Frontal cortex (tissue), 4 donors: Measurements from ENCODE around the gene N4BP2. TPM values are rescaled to one million over a fixed set of nuclear protein-coding genes. Genes with fewer than 3 reads are reported as not detected.

Experiments
- DNase-seq, 2 donors: peaks; one replicate each; pipeline ENCODE4 v3.0.0; 2012; ENCODE audit warnings: low spot score in 2 of 2
- FAIRE-seq: peaks from 2 replicates; lab custom pipeline; 2012; peaks lifted over from hg19 to GRCh38; lab: Jason Lieb, UNC
- total RNA-seq: library from RNA; depleted of rRNA; stranded (reverse); fragments of >200 nt; gene quantifications from one replicate; pipeline ENCODE4 v1.2.3, GENCODE V29; 2014
- donor health status: control.
- donor health status: control.
- donor health status: control.

The N4BP2 gene
- total RNA-seq, 1 donor from 2014 or later: 77.5 TPM

- DNase-seq (no peak), FAIRE-seq (no peak)
These were observed 130.0 kb downstream of the N4BP2 start for GRCh38 chr4:40186665-40187014.

- no peak for DNase-seq
- no peak for FAIRE-seq
These were observed 130.8 kb downstream of the N4BP2 start for GRCh38 chr4:40187386-40187906.

- FAIRE-seq (no peak), DNase-seq (no peak)
These were observed 133.4 kb downstream of the N4BP2 start for GRCh38 chr4:40190019-40190418.

GRCh38 chr4:40190465-40190864 lies 133.8 kb downstream of the N4BP2 start:
- DNase-seq: no peak
- FAIRE-seq: no peak

DNA sequence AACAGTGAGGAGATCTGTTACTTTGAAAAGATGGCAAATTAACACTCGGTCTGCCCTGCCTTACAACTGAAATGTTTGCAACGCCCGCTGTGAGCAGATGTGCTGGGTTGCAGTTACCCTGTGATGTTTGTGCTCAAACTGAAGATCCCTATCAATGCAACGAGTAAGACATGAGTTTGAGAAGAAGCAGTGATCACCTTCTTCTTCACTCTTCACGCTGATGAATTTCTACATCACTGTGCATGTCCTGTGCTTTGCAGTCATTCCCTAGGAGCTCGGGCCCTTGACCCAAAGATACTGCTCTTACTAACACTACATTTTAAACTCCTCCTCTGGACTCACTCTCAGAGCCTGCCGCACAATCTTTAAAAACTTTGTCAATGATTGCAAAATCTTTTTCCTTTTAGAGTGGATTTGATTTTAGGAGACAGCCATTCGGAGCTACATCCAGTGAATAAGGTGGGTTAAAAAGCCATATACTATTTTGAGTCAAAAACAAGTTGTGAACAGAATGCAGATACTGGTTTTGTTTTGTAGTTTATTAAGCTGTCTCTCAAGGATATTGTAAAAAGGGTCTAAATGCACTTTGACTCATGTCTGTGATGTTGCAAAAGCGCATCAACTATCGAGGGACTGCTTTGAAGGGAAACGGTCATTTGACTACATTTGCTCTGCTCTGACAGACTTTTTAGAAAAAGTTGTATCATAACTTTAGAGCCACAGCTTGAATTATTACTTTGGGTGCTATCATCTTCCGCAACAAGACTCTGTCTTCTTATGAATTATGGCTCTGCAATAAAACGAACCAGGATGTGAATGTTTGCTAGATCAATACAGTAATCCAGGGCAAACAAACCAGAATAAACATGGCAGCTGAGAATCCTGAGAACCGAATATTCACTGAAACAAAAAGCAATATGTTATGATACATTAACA lies 134.5 kb downstream of the N4BP2 start:
- FAIRE-seq (no peak), DNase-seq (no peak)

DNA sequence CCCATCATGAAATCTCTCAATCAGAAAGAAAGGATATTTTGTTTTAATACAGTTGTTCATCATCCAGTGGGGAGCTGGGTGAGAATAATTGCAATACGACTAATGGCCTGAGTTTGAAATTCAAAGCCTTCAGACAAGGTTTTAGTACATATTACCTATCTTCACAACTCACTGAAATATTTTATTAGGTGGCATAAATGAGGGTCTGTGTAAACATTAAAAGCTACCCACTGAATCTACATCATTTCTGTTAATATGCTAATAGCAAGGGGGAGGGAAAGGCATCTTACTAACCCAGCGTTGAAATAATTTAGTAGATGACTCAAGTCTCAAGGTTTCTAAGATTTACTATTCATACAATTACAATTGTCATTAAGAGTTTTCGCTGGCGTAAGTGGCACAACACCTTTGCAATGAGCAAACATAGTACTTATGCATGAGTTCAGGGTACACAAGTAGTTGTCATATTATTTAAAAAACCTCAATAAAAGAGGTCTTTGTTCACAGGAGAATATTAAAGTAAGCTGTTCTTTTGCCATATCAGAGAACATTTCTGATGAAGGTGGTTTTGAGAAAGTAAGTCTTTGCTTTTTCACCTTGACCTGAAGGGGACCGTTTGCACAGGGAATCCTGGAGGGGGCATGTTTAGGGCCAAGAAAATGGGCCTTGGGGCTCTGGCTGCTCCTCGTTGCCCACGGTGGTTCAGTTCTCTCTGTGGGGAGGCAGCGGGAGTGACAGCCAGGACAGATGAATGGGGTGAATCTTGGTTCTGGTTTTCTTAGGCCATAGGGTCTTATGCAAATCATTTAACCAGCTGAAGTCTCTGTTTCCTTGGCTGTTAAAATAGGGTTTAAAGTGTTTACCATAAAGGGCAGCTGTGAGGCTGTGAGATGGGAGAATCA lies 135.7 kb downstream of the N4BP2 start:
- DNase-seq: no peak
- no peak for FAIRE-seq

- FAIRE-seq (no peak), DNase-seq (no peak)
These were observed 136.4 kb downstream of the N4BP2 start for GRCh38 chr4:40193016-40193571.

- FAIRE-seq: no peak
These were observed 136.9 kb downstream of the N4BP2 start for GRCh38 chr4:40193578-40193977.

DNA sequence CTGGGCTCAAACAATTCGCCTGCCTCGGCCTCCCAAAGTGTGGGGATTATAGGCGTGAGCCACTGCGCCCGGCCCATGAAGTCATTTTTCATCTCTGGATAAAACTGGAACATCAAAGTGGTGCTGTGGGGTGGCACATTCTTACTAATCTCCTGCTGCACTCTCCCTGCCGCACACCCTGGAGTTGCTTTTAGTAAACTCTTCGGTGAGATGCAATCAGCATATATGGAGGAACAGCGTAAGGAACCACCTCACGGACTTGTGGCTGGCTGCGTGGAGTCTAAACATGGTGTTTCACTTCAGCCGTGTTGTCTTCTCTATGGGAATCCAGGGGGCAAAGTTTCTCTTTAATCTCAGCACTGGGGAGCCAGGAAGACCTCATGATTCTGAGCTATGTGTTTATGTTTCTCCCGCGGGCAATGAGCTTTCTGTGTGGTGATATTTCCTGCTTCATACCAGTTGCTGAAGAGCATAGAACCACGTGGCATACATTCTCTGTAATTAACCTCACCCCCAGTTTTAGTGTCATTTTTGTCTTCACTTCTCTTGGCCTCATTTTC lies 138.0 kb downstream of the N4BP2 start:
- DNase-seq: no peak
- no peak for FAIRE-seq

More at GRCh38 chr4:40193578-40193977, 136.9 kb downstream of the N4BP2 start:
- DNase-seq: no peak

DNA sequence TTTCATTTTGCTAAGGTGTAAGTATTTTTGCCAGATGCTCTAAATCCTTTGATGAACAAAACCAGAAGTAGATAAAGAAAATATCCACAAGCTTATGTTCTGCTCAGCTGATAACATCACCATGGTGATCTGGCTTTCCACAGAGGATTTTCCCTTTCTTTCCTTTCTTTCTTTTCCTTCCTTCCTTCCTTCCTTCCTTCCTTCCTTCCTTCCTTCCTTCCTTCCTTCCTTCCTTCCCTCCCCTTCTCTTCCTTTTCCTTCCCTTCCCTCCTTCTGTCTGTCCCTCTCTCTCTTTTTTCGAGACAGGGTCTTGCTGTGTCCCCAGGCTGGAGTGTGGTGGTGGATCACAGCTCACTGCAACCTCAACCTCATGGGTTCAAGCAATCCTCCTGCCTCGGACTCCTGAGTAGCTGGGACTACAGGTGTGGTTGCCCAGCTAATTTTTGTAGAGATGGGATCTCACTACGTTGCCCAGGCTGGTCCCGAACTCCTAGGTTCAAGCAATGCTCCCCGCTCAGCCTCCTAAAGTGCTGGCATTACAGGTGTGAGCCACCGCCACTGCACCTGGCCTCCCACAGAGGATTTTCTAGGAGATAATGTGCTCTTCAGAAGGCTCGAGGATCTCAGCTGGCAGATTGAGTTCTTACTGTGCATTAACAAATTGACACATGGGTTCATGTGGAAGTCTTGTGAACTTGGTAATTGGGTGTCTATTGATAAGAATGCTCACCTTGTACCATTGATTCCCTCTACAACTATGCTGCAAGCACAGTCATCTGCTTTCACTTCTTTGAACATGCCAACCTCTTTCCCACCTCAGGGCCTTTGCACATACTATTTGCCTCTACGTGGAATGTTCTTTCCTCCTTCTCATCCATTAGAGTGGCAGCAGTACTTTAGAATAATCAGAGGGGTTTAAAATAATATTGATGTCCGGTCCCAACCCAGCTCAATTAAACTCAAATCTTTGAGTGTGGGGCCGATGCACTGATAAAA lies 138.8 kb downstream of the N4BP2 start:
- DNase-seq: no peak
- no peak for FAIRE-seq

GRCh38 chr4:40196272-40196671 lies 139.6 kb downstream of the N4BP2 start:
- no peak for DNase-seq
- no peak for FAIRE-seq

GRCh38 chr4:40196724-40197281 lies 140.2 kb downstream of the N4BP2 start, which contains the start of gene RHOH:
TSS of gene RHOH (plus strand) at chr4:40197031. CDS start at chr4:40243387, 46,356 bp downstream.
- no peak for FAIRE-seq
- no peak for DNase-seq

GRCh38 chr4:40197879-40198689 lies 141.4 kb downstream of the N4BP2 start:
- DNase-seq: no peak
- FAIRE-seq: no peak

DNA sequence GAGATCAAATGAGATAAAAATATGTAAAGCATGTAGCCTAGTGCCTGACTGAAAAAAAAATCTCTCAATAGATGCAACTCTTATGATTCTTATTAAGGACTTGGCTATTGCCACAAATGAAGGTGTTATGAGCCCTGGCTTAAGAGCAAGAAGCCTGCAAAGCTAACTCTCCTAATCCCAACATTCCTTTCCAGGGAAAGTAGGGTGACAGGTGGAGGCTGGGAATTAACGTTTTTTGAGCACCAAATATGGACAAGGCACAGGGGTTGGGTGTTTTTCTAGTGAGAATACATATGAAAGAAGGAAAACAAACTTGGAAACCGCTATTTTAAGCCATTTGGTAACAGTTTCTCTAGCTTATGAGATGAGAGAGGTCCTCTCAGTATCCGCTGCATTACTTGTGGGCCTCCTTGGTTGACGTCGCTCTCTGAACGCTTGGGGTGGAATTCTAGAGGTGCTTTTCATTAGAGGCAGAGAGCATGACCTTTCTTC lies 142.6 kb downstream of the N4BP2 start:
- no peak for DNase-seq
- no peak for FAIRE-seq

DNA sequence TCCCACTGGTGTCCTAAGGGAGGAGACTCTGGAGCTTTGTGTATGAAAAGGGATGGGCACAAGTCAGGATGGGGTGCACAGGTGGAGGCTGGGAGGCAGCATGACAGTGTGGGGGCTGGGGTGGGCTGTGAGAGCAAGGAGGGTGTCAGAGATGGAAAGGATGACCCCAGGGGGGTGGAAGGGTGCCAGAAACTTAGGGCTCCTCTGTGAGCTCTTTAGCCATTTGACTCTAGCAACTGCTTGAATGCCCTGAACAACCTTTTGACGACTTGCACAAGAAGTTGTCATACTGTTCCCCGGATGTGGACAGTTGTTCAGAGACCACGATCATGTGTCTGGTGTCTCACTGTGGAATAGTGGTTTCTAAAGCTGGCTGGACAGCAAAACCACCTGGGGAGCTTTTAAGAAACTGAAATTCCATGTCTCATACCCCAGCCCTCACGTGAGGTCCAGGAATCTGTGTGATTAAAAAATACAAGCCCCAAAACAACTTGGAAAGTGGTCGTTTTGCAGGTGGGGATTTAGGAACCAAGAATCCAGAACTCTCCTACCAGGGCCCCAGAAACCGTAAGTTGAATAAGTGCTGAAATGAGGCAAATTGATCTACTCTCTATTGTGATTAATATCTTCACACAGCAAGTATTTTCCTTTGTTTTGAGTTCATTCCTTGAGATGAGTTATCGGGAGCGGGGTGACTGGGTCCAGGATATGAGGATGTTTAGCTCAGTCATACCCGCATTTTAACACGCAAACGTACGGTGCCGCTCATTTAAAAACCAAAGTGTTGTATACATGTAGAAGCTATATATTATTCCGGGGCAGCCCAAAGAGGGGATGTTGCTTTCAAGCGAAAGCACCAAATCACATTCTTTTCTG lies 143.6 kb downstream of the N4BP2 start:
- DNase-seq (no peak), FAIRE-seq (no peak)
